ENCODE results near the gene COL6A3. TPM values are rescaled to one million over a fixed set of nuclear protein-coding genes. Genes with fewer than 3 reads are reported as not detected.

Gene COL6A3
- total RNA-seq, 1 experiment from 2014 or later, result 1.2 TPM

DNA sequence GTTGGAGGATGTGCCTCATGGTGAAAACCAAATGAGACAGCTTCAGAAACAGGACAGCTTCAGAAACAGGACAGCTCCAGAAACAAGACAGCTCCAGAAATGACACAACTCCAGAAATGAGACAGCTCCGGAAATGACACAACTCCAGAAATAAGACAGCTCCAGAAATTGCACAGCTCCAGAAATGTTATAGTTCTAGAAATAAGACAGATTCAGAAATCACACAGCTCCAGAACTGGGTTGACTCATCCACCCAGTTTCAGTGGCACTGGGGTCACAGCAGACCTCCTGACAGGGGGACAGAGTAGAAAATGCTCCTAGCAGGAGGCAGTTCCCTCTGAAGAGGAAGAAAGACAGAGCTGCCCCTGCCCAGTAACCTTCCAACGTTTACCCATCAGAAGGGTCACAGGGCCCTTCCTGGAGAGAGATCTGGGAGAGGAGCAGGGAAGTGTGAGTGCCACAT lies 26.9 kb upstream of the COL6A3 start:
- Histone ChIP-seq H2AFZ (ENCODE audit: low read depth, low read length, poor library complexity, severe bottlenecking) (no peak overlapping the region), H3K4me1 (ENCODE audit: control insufficient read depth in 1 of 2, insufficient read depth in 2 of 2, low read length in 2 of 2) (peaks cover 0 to 10% of the 10 kb centered on the region in 2 experiments; a peak in 3 of 4 replicates), H3K27ac (ENCODE audit: low read depth, low read length) (no peak overlapping the region), H3K79me2 (ENCODE audit: insufficient read depth, low read length) (no peaks in the 10 kb centered on the region), H3K9me2 (ENCODE audit: insufficient read depth) (no peaks in the 10 kb centered on the region), H3K4me2 (ENCODE audit: low read length) (no peak overlapping the region), H4K20me1 (ENCODE audit: insufficient read depth) (no peaks in the 10 kb centered on the region), H3K9me3 (ENCODE audit: control insufficient read depth in 1 of 2, insufficient read depth in 1 of 2, low read depth in 1 of 2, low read length in 2 of 2) (no peaks in the 10 kb centered on the region), H3K9ac (ENCODE audit: low read length) (no peak overlapping the region), H3K36me3 (ENCODE audit: control insufficient read depth in 1 of 2, insufficient read depth in 2 of 2, low read length in 2 of 2) (no peaks in the 10 kb centered on the region), H3K4me3 (replicated peaks in 1 of 2; ENCODE audit: low read depth in 1 of 2, low read length in 2 of 2) (no peak overlapping the region), H3K27me3 (ENCODE audit: insufficient read depth, low read length) (0 out of 2 replicates have a peak, but pooled peaks cover 19% of the 10 kb centered on the region)
- no peak for DNase-seq (ENCODE audit: low read depth, low spot score)
- RAD21 ChIA-PET (ENCODE audit: low non-redundant PET in 1 of 2, low total read pairs in 2 of 2, uncharacterized antibody in 2 of 2, unreplicated experiment in 2 of 2), result no interaction called here
- no peak for TF ChIP-seq TCF7L2 (IDR thresholded peaks at IDR 0.05; ENCODE audit: borderline replicate concordance, extremely low read depth, insufficient read depth, insufficient read length)
- TF ChIP-seq RAD21 (IDR thresholded peaks at IDR 0.05; ENCODE audit: low read depth), result no peak
- TF ChIP-seq, protein P1, sequence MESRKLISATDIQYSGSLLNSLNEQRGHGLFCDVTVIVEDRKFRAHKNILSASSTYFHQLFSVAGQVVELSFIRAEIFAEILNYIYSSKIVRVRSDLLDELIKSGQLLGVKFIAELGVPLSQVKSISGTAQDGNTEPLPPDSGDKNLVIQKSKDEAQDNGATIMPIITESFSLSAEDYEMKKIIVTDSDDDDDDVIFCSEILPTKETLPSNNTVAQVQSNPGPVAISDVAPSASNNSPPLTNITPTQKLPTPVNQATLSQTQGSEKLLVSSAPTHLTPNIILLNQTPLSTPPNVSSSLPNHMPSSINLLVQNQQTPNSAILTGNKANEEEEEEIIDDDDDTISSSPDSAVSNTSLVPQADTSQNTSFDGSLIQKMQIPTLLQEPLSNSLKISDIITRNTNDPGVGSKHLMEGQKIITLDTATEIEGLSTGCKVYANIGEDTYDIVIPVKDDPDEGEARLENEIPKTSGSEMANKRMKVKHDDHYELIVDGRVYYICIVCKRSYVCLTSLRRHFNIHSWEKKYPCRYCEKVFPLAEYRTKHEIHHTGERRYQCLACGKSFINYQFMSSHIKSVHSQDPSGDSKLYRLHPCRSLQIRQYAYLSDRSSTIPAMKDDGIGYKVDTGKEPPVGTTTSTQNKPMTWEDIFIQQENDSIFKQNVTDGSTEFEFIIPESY (IDR thresholded peaks at IDR 0.05; ENCODE audit: extremely low read depth, insufficient replicate concordance, low read length), result no peak
- TF ChIP-seq CBX3 (IDR thresholded peaks at IDR 0.05; ENCODE audit: low read depth), result no peak
- TF ChIP-seq POLR2AphosphoS5 (IDR thresholded peaks at IDR 0.05; ENCODE audit: low read depth, low read length), result no peak
- TF ChIP-seq YY1 (IDR thresholded peaks at IDR 0.05; ENCODE audit: extremely low read depth, insufficient replicate concordance, low read depth, low read length), result no peak
- no peak for TF ChIP-seq EGR1 (IDR thresholded peaks at IDR 0.05; ENCODE audit: low read depth)
- no peak for TF ChIP-seq JUND (IDR thresholded peaks at IDR 0.05)
- no peak for TF ChIP-seq ELF1 (IDR thresholded peaks at IDR 0.05; ENCODE audit: borderline replicate concordance, low read depth)
- TF ChIP-seq, protein P2, sequence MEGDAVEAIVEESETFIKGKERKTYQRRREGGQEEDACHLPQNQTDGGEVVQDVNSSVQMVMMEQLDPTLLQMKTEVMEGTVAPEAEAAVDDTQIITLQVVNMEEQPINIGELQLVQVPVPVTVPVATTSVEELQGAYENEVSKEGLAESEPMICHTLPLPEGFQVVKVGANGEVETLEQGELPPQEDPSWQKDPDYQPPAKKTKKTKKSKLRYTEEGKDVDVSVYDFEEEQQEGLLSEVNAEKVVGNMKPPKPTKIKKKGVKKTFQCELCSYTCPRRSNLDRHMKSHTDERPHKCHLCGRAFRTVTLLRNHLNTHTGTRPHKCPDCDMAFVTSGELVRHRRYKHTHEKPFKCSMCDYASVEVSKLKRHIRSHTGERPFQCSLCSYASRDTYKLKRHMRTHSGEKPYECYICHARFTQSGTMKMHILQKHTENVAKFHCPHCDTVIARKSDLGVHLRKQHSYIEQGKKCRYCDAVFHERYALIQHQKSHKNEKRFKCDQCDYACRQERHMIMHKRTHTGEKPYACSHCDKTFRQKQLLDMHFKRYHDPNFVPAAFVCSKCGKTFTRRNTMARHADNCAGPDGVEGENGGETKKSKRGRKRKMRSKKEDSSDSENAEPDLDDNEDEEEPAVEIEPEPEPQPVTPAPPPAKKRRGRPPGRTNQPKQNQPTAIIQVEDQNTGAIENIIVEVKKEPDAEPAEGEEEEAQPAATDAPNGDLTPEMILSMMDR (IDR thresholded peaks at IDR 0.05 in 2 of 3, conservative IDR thresholded peaks at IDR 0.05 in 1 of 3; ENCODE audit: borderline replicate concordance in 1 of 3, insufficient read depth in 1 of 3, low read depth in 2 of 3, low read length in 2 of 3), result no peak
- no peak for TF ChIP-seq FOSL1 (IDR thresholded peaks at IDR 0.05; ENCODE audit: low read depth)
- no peak for TF ChIP-seq EZH2 (IDR thresholded peaks at IDR 0.05)
- TF ChIP-seq SRF (IDR thresholded peaks at IDR 0.05; ENCODE audit: low read depth), result no peak
- TF ChIP-seq, protein P3, sequence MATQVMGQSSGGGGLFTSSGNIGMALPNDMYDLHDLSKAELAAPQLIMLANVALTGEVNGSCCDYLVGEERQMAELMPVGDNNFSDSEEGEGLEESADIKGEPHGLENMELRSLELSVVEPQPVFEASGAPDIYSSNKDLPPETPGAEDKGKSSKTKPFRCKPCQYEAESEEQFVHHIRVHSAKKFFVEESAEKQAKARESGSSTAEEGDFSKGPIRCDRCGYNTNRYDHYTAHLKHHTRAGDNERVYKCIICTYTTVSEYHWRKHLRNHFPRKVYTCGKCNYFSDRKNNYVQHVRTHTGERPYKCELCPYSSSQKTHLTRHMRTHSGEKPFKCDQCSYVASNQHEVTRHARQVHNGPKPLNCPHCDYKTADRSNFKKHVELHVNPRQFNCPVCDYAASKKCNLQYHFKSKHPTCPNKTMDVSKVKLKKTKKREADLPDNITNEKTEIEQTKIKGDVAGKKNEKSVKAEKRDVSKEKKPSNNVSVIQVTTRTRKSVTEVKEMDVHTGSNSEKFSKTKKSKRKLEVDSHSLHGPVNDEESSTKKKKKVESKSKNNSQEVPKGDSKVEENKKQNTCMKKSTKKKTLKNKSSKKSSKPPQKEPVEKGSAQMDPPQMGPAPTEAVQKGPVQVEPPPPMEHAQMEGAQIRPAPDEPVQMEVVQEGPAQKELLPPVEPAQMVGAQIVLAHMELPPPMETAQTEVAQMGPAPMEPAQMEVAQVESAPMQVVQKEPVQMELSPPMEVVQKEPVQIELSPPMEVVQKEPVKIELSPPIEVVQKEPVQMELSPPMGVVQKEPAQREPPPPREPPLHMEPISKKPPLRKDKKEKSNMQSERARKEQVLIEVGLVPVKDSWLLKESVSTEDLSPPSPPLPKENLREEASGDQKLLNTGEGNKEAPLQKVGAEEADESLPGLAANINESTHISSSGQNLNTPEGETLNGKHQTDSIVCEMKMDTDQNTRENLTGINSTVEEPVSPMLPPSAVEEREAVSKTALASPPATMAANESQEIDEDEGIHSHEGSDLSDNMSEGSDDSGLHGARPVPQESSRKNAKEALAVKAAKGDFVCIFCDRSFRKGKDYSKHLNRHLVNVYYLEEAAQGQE (IDR thresholded peaks at IDR 0.05; ENCODE audit: low read depth), result no peak
- POLR2A ChIA-PET, result no interaction called here
- CTCF ChIA-PET, result no interaction called here
- intact Hi-C loops (cut with micrococcal nuclease), result no loop called here
- BruUV-seq (replicated peaks), result no TSS peak
- no peak for ATAC-seq
